ENCODE results near the gene PHAF1.

The PHAF1 gene

GRCh38 chr16:67109407-67110135, at the start of gene PHAF1:
Gene PHAF1, plus strand, starts transcription at chr16:67109941. Its CDS starts 235 bp downstream, at chr16:67110176.
- DNase-seq = peak; percentile 92

GRCh38 chr16:67063008-67063407, 46.7 kb upstream of the PHAF1 start:
- DNase-seq = no peak

GRCh38 chr16:67068212-67068753, 41.5 kb upstream of the PHAF1 start:
- peak; percentile 41 for DNase-seq

- DNase-seq = no peak
These were observed 38.2 kb upstream of the PHAF1 start for GRCh38 chr16:67071476-67072048.

DNA sequence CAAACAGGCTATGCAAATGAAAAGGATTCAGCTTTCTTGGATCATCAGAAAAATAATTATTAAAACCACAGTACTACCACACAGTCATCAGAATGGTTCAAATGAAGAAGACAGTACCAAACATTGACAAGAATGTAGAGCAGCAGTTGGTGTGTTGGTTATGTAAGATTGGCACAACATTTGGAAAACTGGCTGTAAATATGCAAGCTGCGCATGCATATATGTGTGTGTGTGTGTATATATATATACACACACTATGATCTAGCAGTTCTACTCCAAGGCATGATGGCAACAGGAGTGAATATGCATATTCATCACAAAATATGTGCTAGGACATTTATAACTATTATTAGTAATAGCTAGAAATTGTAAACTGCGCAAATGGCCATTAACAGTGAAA, 34.4 kb upstream of the PHAF1 start:
- DNase-seq = no peak

GRCh38 chr16:67077871-67078270, 31.9 kb upstream of the PHAF1 start:
- no peak for DNase-seq

DNA sequence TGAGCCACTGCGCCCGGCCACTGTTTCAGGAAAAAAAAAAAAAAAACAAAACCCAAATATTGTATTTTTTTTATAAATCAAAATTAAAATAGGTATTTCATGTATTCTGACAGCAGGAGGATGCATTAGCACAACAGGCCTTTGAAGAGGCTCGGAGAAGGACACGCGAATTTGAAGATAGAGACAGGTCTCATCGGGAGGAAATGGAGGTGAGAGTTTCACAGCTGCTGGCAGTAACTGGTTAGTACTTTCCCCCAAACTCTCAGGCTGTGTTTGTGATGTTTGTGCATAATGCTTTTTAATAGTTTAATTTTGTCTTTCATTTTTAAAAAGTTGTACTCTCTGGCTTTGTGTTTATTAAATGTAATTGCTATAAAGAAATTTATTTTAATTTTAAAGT, 27.6 kb upstream of the PHAF1 start:
- no peak for DNase-seq

- no peak for DNase-seq
These were observed 26.9 kb upstream of the PHAF1 start for GRCh38 chr16:67082891-67083290.

GRCh38 chr16:67084345-67085028, 25.3 kb upstream of the PHAF1 start:
- DNase-seq = peak; percentile 44

GRCh38 chr16:67086822-67087221, 22.9 kb upstream of the PHAF1 start:
- no peak for DNase-seq

- DNase-seq = no peak
These were observed 22.4 kb upstream of the PHAF1 start for GRCh38 chr16:67087291-67087690.

- no peak for DNase-seq
These were observed 21.9 kb upstream of the PHAF1 start for GRCh38 chr16:67087803-67088202.

- no peak for DNase-seq
These were observed 21.2 kb upstream of the PHAF1 start for GRCh38 chr16:67088551-67088950.

DNA sequence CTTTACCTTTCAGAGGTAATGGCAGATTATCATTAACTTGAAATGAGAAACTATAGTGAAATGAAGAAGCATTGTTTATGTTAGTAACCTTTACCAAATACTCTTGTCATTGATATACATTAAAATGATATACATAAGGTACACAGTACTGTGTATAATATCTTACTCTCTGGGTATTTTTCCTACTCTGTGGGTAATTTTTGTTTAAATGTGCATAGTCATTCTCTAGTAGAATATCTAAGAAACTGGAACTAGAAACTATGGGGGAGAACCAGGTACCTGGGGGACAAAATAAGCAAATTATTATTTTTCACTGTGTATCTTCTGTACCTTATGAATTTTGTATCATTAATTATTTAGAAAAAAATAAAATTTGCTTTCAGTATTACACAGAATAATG, 20.6 kb upstream of the PHAF1 start:
- no peak for DNase-seq

GRCh38 chr16:67091906-67092566, 17.7 kb upstream of the PHAF1 start:
- no peak for DNase-seq

- DNase-seq = no peak
These were observed 16.5 kb upstream of the PHAF1 start for GRCh38 chr16:67093098-67093726.

GRCh38 chr16:67098599-67098998, 11.1 kb upstream of the PHAF1 start:
- DNase-seq = no peak

GRCh38 chr16:67100569-67101310, 9.0 kb upstream of the PHAF1 start:
- peak; percentile 33 for DNase-seq

DNA sequence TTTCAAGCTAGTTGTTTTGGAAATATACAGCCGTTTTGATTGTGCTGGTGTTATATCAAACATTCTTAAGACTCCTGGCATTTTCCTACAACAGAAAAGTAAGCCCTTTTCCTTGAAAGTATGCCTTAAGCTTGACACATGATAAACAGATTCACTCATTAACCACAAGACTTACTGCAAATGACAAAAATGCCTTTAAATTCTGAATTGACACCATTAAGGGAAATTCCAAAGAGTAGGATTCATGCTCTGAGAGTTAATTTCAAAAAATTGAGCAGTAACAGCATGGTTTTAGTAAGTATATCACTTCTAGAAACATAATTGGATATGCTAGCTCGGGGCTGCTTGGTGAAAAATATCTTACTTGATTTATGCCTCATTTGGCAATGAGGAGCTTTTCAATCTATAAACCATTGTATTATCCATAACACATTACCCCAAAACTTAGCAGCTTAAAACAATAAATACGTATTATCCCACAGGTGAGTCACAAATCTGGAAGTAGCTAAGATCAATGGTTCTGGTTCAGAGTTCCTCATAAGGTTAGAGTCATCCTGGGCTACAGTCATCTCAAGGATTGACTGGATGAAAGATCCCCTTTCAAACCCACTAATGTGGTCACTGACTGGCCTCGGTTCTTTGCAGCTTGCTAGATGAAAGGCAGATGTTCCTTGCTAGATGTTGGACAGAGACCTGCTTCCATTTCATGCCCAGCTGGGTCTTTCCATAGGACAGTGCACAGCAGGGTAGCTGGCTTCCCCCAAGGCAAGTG, 8.2 kb upstream of the PHAF1 start:
- no peak for DNase-seq

DNA sequence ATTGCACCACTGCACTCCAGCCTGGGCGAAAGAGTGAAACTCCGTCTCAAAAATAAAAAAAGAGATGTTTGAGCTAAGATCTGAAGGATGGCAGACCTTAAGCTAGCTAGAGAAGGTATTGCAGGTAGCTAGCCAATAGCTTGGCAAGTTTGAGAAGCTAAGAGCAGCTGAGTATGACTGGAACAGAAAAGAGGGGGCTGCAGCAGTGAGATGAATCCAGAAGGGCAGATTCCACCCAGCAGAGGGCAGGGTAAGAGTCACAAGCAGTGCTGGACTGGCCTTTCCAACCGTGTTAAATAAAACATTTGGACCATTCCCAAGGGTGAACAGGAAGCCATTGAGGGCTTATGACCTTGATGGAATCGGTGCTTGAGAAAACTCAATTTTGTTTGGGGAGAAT, 5.7 kb upstream of the PHAF1 start:
- peak; percentile 46 for DNase-seq

- peak; percentile 8 for DNase-seq
These were observed 4.9 kb upstream of the PHAF1 start for GRCh38 chr16:67104845-67105244.
